HepG2 (cell line): ENCODE data around the gene PPP1R18. TPM values are rescaled to one million over a fixed set of nuclear protein-coding genes. Genes with fewer than 3 reads are reported as not detected.

Experiments used
- FOXA1 ChIP-seq, 2 experiments: fragments of 450-650 bp in 1 of 2; sonication (generic) in 1 of 2; formaldehyde crosslinking in 1 of 2; IDR thresholded peaks; 2 replicates each; pipeline versions ENCODE4 v1.4.0 to v1.6.1; 2016 to 2020; ENCODE audit warnings: missing genetic modification reagents in 1 of 2
- FOXK2 ChIP-seq: fragments of 450-650 bp; IDR thresholded peaks from 2 replicates; pipeline ENCODE4 v1.6.1; 2016
- GABPB1 ChIP-seq: IDR thresholded peaks from 2 replicates; pipeline ENCODE4 v1.6.1; 2016; ENCODE audit warnings: mild to moderate bottlenecking, missing genetic modification reagents, moderate library complexity, missing compliant biosample characterization
- HOXA5 ChIP-seq: sonication (generic); formaldehyde crosslinking; IDR thresholded peaks from 2 replicates; pipeline ENCODE4 v1.4.0; 2020; ENCODE audit warnings: missing genetic modification reagents
- PAX8 ChIP-seq: sonication (generic); formaldehyde crosslinking; IDR thresholded peaks from 2 replicates; pipeline ENCODE4 v1.8.0; 2022; ENCODE audit warnings: mild to moderate bottlenecking, missing genetic modification reagents, borderline replicate concordance
- POLR2AphosphoS5 ChIP-seq: IDR thresholded peaks from 2 replicates; pipeline ENCODE4 v1.6.1; 2012; ENCODE audit warnings: low read depth, low read length
- PRDM10 ChIP-seq: sonication (generic); formaldehyde crosslinking; IDR thresholded peaks from 2 replicates; pipeline ENCODE4 v1.4.0; 2020; ENCODE audit warnings: low read depth, missing genetic modification reagents
- RBM39 ChIP-seq: fragments of 200-400 bp; formaldehyde crosslinking; IDR thresholded peaks from one replicate; pipeline ENCODE4 v1.6.1; 2018; ENCODE audit warnings: antibody characterized with exemption, mild to moderate bottlenecking, low read depth, low read length; ENCODE audit not compliant: poor library complexity, severe bottlenecking
- SP2 ChIP-seq: sonication (generic); formaldehyde crosslinking; IDR thresholded peaks from 2 replicates; pipeline ENCODE4 v1.5.1; 2020; ENCODE audit warnings: mild to moderate bottlenecking, missing genetic modification reagents
- TAF15 ChIP-seq: fragments of 200-400 bp; formaldehyde crosslinking; IDR thresholded peaks from one replicate; pipeline ENCODE4 v1.6.1; 2018; ENCODE audit warnings: mild to moderate bottlenecking, low read depth, low read length; ENCODE audit not compliant: poor library complexity, severe bottlenecking
- TRIM22 ChIP-seq: fragments of 450-650 bp; IDR thresholded peaks from 2 replicates; pipeline ENCODE4 v1.6.1; 2017
- ZFP41 ChIP-seq: sonication (generic); formaldehyde crosslinking; IDR thresholded peaks from 2 replicates; pipeline ENCODE4 v1.4.0; 2020; ENCODE audit warnings: mild to moderate bottlenecking, missing genetic modification reagents, borderline replicate concordance
- ZNF644 ChIP-seq: IDR thresholded peaks from 2 replicates; pipeline ENCODE4 v1.6.1; 2016; ENCODE audit warnings: low read depth
- ZNF687 ChIP-seq: sonication (generic); formaldehyde crosslinking; IDR thresholded peaks from 2 replicates; pipeline ENCODE4 v1.5.1; 2020; ENCODE audit warnings: mild to moderate bottlenecking, missing genetic modification reagents, moderate library complexity
- ZNF7 ChIP-seq: IDR thresholded peaks from 2 replicates; pipeline ENCODE4 v1.6.1; 2016; ENCODE audit warnings: missing biosample characterization, missing genetic modification reagents
- ZNF788 ChIP-seq: sonication (generic); formaldehyde crosslinking; IDR thresholded peaks from 2 replicates; pipeline ENCODE4 v1.5.0; 2020; ENCODE audit warnings: mild to moderate bottlenecking, missing genetic modification reagents, borderline replicate concordance
- polyA plus RNA-seq, 8 experiments: library from polyadenylated mRNA; depleted of rRNA in 3 of 8; stranded (reverse) in 7 of 8; unstranded in 1 of 8; fragments of >200 nt; fragmentation: Illumina TruSeq in 4 of 8; extraction: Trizol in 4 of 8; gene quantifications; 2 replicates each; pipeline versions ENCODE4 v1.2.1 to v1.2.3, GENCODE V29; 2011 to 2016; ENCODE audit warnings: low read depth in 4 of 8, missing spikeins in 1 of 8, mixed read lengths in 1 of 8; ENCODE audit not compliant: insufficient read depth in 1 of 8
- total RNA-seq, 5 experiments: library from RNA; depleted of rRNA; stranded (reverse); fragments of >200 nt; fragmentation: Illumina TruSeq; extraction: Trizol; gene quantifications; 2 replicates each; pipeline ENCODE4 v1.2.3, GENCODE V29; 2016; ENCODE audit warnings: low read depth in 1 of 5

PPP1R18 gene
- total and polyA plus RNA-seq, 2 of the 13 experiments (the other 11 are each of a cell fraction or from before 2014, with no cell fraction given) = 4.9 to 9.2 TPM

GRCh38 chr6:30690403-30691207 lies 4.2 kb upstream of the PPP1R18 start, which contains the start of gene NRM (continued):
- TF ChIP-seq ZNF788 (CRISPR knock-in tag) = peak; percentile 60; the same call in 1 of the 2 replicates
- peak; percentile 55; the same call in 1 of the 2 replicates for TF ChIP-seq HOXA5 (CRISPR knock-in tag)
- TF ChIP-seq ZNF687 (CRISPR knock-in tag) = peak; percentile 78
- TF ChIP-seq TAF15 = peak; percentile 52
- TF ChIP-seq TRIM22 = no peak
- TF ChIP-seq ZNF644 (CRISPR knock-in tag) = no peak
- peak; percentile 92 for TF ChIP-seq GABPB1
- TF ChIP-seq PAX8 = no peak
- TF ChIP-seq POLR2AphosphoS5 = peak; percentile 91
- TF ChIP-seq ZFP41 (CRISPR knock-in tag) = no peak
- TF ChIP-seq ZNF7 (CRISPR knock-in tag) = no peak
- TF ChIP-seq FOXK2 = no peak
- TF ChIP-seq SP2 (CRISPR knock-in tag) = no peak
- peak; percentile 67; the same call in 1 of the 2 replicates for TF ChIP-seq PRDM10 (CRISPR knock-in tag)
- TF ChIP-seq RBM39 = peak; percentile 45
- TF ChIP-seq FOXA1 (IDR thresholded peaks at IDR 0.05) = no peak
- TF ChIP-seq FOXA1 (CRISPR knock-in tag; IDR thresholded peaks at IDR 0.05) = no peak
